ENCODE results near the gene C16orf92.
A peak's percentile ranks its signal among the peaks of the same experiment; 100 is the strongest.
"Not testable (repeated sequence)": the region's sequence is repeated elsewhere in the genome, so short reads cannot be mapped to it uniquely, and the experiment has no call there.

Gene C16orf92

GRCh38 chr16:30027588-30028437 is 4.8 kb downstream of the C16orf92 start:
- no peak for DNase-seq (ENCODE audit: low spot score)

GRCh38 chr16:30028438-30029076 is 5.6 kb downstream of the C16orf92 start:
- DNase-seq (ENCODE audit: low spot score), result no peak

- DNase-seq (ENCODE audit: low spot score), result no peak
Observed at GRCh38 chr16:30030011-30030685, 7.2 kb downstream of the C16orf92 start.

GRCh38 chr16:30030841-30031413 is 7.9 kb downstream of the C16orf92 start, which contains the start of gene TLCD3B:
TLCD3B (minus strand) TSS chr16:30031271; CDS start chr16:30030527, 744 bp downstream.
- no peak for DNase-seq (ENCODE audit: low spot score)

GRCh38 chr16:30031477-30031918 is 8.5 kb downstream of the C16orf92 start:
- no peak for DNase-seq (ENCODE audit: low spot score)

- DNase-seq (ENCODE audit: low spot score), result peak; percentile 71
Observed at GRCh38 chr16:30032083-30032819, 9.3 kb downstream of the C16orf92 start.

- DNase-seq (ENCODE audit: low spot score), result no peak
Observed at GRCh38 chr16:30033270-30033669, 10.3 kb downstream of the C16orf92 start.

- DNase-seq (ENCODE audit: low spot score), result no peak
Observed at GRCh38 chr16:30040221-30040620, 17.2 kb downstream of the C16orf92 start.

GRCh38 chr16:30040690-30041089 is 17.7 kb downstream of the C16orf92 start:
- not testable (repeated sequence) for DNase-seq (ENCODE audit: low spot score)

GRCh38 chr16:30041841-30042240 is 18.8 kb downstream of the C16orf92 start:
- no peak for DNase-seq (ENCODE audit: low spot score)

GRCh38 chr16:30046178-30046577 is 23.2 kb downstream of the C16orf92 start:
- no peak for DNase-seq (ENCODE audit: low spot score)

GRCh38 chr16:30046588-30046987 is 23.6 kb downstream of the C16orf92 start:
- no peak for DNase-seq (ENCODE audit: low spot score)

- no peak for DNase-seq (ENCODE audit: low spot score)
Observed at GRCh38 chr16:30049871-30050270, 26.9 kb downstream of the C16orf92 start.

GRCh38 chr16:30051518-30051917 is 28.5 kb downstream of the C16orf92 start:
- DNase-seq (ENCODE audit: low spot score), result no peak

GRCh38 chr16:30052671-30053372 is 29.8 kb downstream of the C16orf92 start:
- DNase-seq (ENCODE audit: low spot score), result peak; percentile 94

- no peak for DNase-seq (ENCODE audit: low spot score)
Observed at GRCh38 chr16:30053376-30054015, 30.5 kb downstream of the C16orf92 start.

- DNase-seq (ENCODE audit: low spot score), result no peak
Observed at GRCh38 chr16:30054451-30054850, 31.5 kb downstream of the C16orf92 start.

- no peak for DNase-seq (ENCODE audit: low spot score)
Observed at GRCh38 chr16:30054959-30055553, 32.1 kb downstream of the C16orf92 start.

GRCh38 chr16:30060346-30060745 is 37.3 kb downstream of the C16orf92 start:
- no peak for DNase-seq (ENCODE audit: low spot score)
